ENCODE data around the gene PLCD3. TPM values are rescaled to one million over a fixed set of nuclear protein-coding genes. Genes with fewer than 3 reads are reported as not detected.

Gene PLCD3
- total RNA-seq, 2 donors from 2014 or later: 34.8 to 42.9 TPM

DNA sequence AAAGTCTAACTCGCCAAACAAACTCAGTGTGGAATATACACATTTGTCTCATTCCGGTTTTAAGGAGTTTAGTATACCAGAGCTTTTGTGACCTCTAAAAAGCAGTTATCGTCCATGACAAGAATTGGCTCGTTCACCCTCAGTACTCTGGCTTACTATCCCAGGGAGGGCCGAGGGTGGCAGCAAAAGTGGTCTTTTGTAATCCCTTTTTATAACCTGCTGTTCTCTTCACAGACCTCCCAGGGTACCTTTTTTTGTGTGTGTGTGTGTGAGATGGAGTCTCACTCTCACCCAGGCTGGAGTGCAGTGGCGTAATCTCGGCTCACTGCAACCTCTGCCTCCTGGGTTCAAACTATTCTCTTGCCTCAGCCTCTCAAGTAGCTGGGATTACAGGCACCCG is 62.3 kb downstream of the PLCD3 start:
- Histone ChIP-seq H3K36me3 (ENCODE audit: control insufficient read depth, insufficient read depth, low read length) (peaks cover 43% of the 10 kb centered on the region), H3K9me3 (ENCODE audit: control insufficient read depth, low read length) (no peaks in the 10 kb centered on the region), H3K27me3 (ENCODE audit: control insufficient read depth, insufficient read depth, low read length, poor library complexity, severe bottlenecking) (no peaks in the 10 kb centered on the region), H3K27ac (ENCODE audit: low read depth, low read length) (no peak overlapping the region), H3K4me3 (ENCODE audit: low read length) (no peak overlapping the region), H3K9ac (ENCODE audit: extremely low read depth, low read length, poor library complexity, severe bottlenecking) (no peak overlapping the region), H3K4me1 (ENCODE audit: control insufficient read depth, insufficient read depth, low read length) (no peaks in the 10 kb centered on the region)
- H3K27ac Mint-ChIP-seq: no peak overlapping the region
- no peaks in the 10 kb centered on the region for H3K9me3 Mint-ChIP-seq
- H3K4me3 Mint-ChIP-seq: no peak overlapping the region
- H3K4me1 Mint-ChIP-seq: peaks cover 7% of the 10 kb centered on the region
- no peak for DNase-seq
- H3K36me3 Mint-ChIP-seq (ENCODE audit: low read depth): peaks cover 47% of the 10 kb centered on the region
- WGBS, 2 experiments (ENCODE audit: insufficient coverage in 1 of 2, insufficient read length in 1 of 2): 93 to 94% methylated on average over 6 to 8 of the region's 8 CpGs
- H3K27me3 Mint-ChIP-seq (ENCODE audit: insufficient read depth): no peaks in the 10 kb centered on the region
- no peak for TF ChIP-seq CTCF (conservative IDR thresholded peaks at IDR 0.05)

GRCh38 chr17:45067637-45068036 is 64.7 kb downstream of the PLCD3 start:
- no peak for TF ChIP-seq CTCF (conservative IDR thresholded peaks at IDR 0.05)
- no peak overlapping the region for H3K4me3 Mint-ChIP-seq
- Histone ChIP-seq H3K9me3 (ENCODE audit: control insufficient read depth, low read length) (no peaks in the 10 kb centered on the region), H3K4me3 (ENCODE audit: low read length) (no peak overlapping the region), H3K9ac (ENCODE audit: extremely low read depth, low read length, poor library complexity, severe bottlenecking) (no peak overlapping the region), H3K4me1 (ENCODE audit: control insufficient read depth, insufficient read depth, low read length) (no peaks in the 10 kb centered on the region), H3K27ac (ENCODE audit: low read depth, low read length) (no peak overlapping the region), H3K36me3 (ENCODE audit: control insufficient read depth, insufficient read depth, low read length) (peaks cover 25% of the 10 kb centered on the region), H3K27me3 (ENCODE audit: control insufficient read depth, insufficient read depth, low read length, poor library complexity, severe bottlenecking) (no peaks in the 10 kb centered on the region)
- H3K27ac Mint-ChIP-seq: no peak overlapping the region
- H3K4me1 Mint-ChIP-seq: peaks cover 17% of the 10 kb centered on the region
- H3K9me3 Mint-ChIP-seq: no peaks in the 10 kb centered on the region
- H3K36me3 Mint-ChIP-seq (ENCODE audit: low read depth): peaks cover 39% of the 10 kb centered on the region
- WGBS, 2 experiments (ENCODE audit: insufficient coverage in 1 of 2, insufficient read length in 1 of 2): 88 to 97% methylated on average over 2 of the region's 2 CpGs
- no peak for DNase-seq
- H3K27me3 Mint-ChIP-seq (ENCODE audit: insufficient read depth): no peaks in the 10 kb centered on the region

DNA sequence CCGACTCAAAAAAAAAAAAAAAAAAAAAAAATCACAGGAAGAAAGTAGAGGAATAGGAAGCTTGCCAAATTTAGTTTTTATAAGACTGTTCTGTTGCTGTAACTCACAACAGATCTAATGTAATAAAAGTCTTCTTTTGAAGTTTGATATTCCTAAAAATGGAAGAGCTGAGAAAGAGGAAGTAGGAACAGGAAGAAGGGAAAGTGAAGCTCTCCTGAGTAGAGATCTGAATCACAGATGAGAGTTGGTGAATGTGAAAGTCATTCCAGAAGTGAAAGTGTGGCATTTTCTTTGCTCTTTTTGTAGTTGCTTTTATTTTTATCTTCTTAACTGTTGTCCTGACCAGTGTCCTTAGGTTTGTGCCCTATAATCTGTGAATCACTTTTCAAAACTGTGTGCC is 69.1 kb downstream of the PLCD3 start:
- no peak overlapping the region for H3K9ac ChIP-seq (ENCODE audit: extremely low read depth, low read length, poor library complexity, severe bottlenecking)
- 100% methylated on average over 1 of the region's 1 CpG; no CpG with 5 or more reads in 1 of the 2 experiments for WGBS, 2 experiments (ENCODE audit: insufficient coverage in 1 of 2, insufficient read length in 1 of 2)
- Mint-ChIP-seq H3K4me3 (no peak overlapping the region), H3K36me3 (ENCODE audit: low read depth) (peaks cover 19% of the 10 kb centered on the region), H3K4me1 (peaks cover 22% of the 10 kb centered on the region), H3K9me3 (no peaks in the 10 kb centered on the region), H3K27me3 (ENCODE audit: insufficient read depth) (no peaks in the 10 kb centered on the region), H3K27ac (peak overlapping the region; percentile 89)
- DNase-seq: no peak
- H3K4me3 ChIP-seq (ENCODE audit: low read length): no peak overlapping the region
- H3K27me3 ChIP-seq (ENCODE audit: control insufficient read depth, insufficient read depth, low read length, poor library complexity, severe bottlenecking): no peaks in the 10 kb centered on the region
- H3K27ac ChIP-seq (ENCODE audit: low read depth, low read length): no peak overlapping the region
- no peak for TF ChIP-seq CTCF (conservative IDR thresholded peaks at IDR 0.05)
- H3K36me3 ChIP-seq (ENCODE audit: control insufficient read depth, insufficient read depth, low read length): peaks cover 11% of the 10 kb centered on the region
- H3K4me1 ChIP-seq (ENCODE audit: control insufficient read depth, insufficient read depth, low read length): peaks cover 3% of the 10 kb centered on the region
- H3K9me3 ChIP-seq (ENCODE audit: control insufficient read depth, low read length): no peaks in the 10 kb centered on the region

Data from endodermal cell (in vitro differentiated cells).